Measurements from ENCODE around the gene DSCAML1. TPM values are rescaled to one million over a fixed set of nuclear protein-coding genes. Genes with fewer than 3 reads are reported as not detected.

Gene DSCAML1
- total and polyA plus RNA-seq, 7 experiments from 2014 or later, result 0.17 to 1.3 (median 0.60) TPM; not detected in 2

DNA sequence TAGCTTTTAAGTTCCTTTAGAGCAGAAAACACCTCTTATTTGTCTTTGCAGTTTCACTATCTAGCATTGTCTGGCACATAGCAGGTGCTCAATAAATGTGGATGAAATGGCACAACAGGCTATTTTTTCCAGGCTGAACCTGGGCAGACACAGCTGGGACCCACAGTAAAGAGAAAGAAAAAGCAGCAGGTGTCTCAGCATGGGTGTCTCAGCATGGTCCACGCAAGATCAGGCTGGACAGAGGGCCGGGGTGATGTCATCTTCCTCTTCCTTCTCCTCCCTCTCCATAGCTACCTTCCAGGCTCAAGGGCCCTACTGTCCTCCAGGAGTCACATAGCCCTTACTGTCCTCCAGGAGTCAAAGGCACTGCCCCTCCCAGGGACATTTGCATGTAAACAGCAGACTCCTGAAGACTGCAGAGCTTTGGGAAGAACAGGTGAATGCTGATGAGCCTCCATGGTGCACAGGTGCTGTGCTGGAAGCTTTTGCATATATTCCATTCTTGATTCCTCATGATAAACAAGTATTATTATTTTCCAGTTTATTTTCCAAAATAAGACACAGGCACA, 65.2 kb downstream of the DSCAML1 start:
- ChIA-PET CTCF (no interaction called here), POLR2A (no interaction called here)
- no peaks in the 10 kb centered on the region for H3K27me3 ChIP-seq (ENCODE audit: control insufficient read depth in 2 of 2, insufficient read depth in 2 of 2, low read length in 2 of 2)
- no peaks in the 10 kb centered on the region for H3K36me3 ChIP-seq (ENCODE audit: control insufficient read depth in 2 of 3, insufficient read depth in 3 of 3, low read length in 3 of 3)
- ATAC-seq, result no peak
- no peaks in the 10 kb centered on the region for H3K9me3 ChIP-seq (ENCODE audit: control insufficient read depth in 2 of 3, low read length in 3 of 3)
- Mint-ChIP-seq H3K9me3 (no peaks in the 10 kb centered on the region), H3K27me3 (peaks cover 0 to 14% (median 4%) of the 10 kb centered on the region in 5 donors), H3K36me3 (no peaks in the 10 kb centered on the region), H3K4me1 (peaks cover 0 to 3% (median 0%) of the 10 kb centered on the region in 7 donors), H3K27ac (no peak overlapping the region), H3K4me3 (no peak overlapping the region)
- no peak for DNase-seq
- intact Hi-C loops (cut with micrococcal nuclease), result no loop called here
- H3K27ac ChIP-seq (ENCODE audit: low read depth, low read length), result no peak overlapping the region
- no peaks in the 10 kb centered on the region for H3K4me1 ChIP-seq (ENCODE audit: control insufficient read depth in 2 of 2, insufficient read depth in 2 of 2, low read length in 2 of 2)
- H3K4me3 ChIP-seq (ENCODE audit: low read length), result no peak overlapping the region

DNA sequence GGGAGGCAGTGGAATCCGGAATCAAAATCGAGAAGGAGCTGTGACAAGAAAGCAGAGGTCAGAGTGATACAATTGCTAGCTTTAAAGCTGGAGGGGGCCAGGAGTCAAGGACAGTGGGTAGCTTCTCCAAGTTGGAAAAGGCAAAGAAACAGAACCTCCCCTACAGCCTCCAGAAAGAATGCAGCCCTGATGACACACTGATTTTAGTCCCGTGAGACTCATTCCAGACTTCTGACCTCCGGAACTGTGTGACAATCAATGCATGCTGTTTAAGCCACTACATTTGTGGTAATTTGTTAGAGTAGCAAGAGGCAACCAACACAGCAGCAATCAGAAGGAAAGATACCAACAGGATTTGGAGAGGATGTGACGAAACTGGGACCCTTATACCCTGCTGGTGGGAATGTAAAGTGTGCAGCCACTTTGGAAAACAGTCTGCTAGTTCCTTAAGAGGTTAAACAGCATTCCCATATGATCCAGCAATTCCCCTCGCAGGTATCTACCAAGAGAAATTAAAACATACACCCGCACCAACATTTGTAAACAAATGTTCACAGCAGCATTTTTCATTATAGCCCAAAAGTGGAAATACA, 66.7 kb downstream of the DSCAML1 start:
- Mint-ChIP-seq H3K27ac (no peak overlapping the region), H3K4me3 (no peak overlapping the region), H3K36me3 (no peaks in the 10 kb centered on the region), H3K9me3 (no peaks in the 10 kb centered on the region), H3K4me1 (peaks cover 0 to 3% (median 0%) of the 10 kb centered on the region in 7 donors), H3K27me3 (peaks cover 5 to 14% (median 8%) of the 10 kb centered on the region in 5 donors)
- H3K36me3 ChIP-seq (ENCODE audit: control insufficient read depth in 2 of 3, insufficient read depth in 3 of 3, low read length in 3 of 3), result no peaks in the 10 kb centered on the region
- no peak overlapping the region for H3K27ac ChIP-seq (ENCODE audit: low read depth, low read length)
- no peak overlapping the region for H3K4me3 ChIP-seq (ENCODE audit: low read length)
- ATAC-seq (no peak), DNase-seq (no peak)
- POLR2A ChIA-PET, result no interaction called here
- H3K4me1 ChIP-seq (ENCODE audit: control insufficient read depth in 2 of 2, insufficient read depth in 2 of 2, low read length in 2 of 2), result no peaks in the 10 kb centered on the region
- intact Hi-C loops (cut with micrococcal nuclease), result no loop called here
- H3K27me3 ChIP-seq (ENCODE audit: control insufficient read depth in 2 of 2, insufficient read depth in 2 of 2, low read length in 2 of 2), result no peaks in the 10 kb centered on the region
- CTCF ChIA-PET, result no interaction called here
- H3K9me3 ChIP-seq (ENCODE audit: control insufficient read depth in 2 of 3, low read length in 3 of 3), result no peaks in the 10 kb centered on the region

DNA sequence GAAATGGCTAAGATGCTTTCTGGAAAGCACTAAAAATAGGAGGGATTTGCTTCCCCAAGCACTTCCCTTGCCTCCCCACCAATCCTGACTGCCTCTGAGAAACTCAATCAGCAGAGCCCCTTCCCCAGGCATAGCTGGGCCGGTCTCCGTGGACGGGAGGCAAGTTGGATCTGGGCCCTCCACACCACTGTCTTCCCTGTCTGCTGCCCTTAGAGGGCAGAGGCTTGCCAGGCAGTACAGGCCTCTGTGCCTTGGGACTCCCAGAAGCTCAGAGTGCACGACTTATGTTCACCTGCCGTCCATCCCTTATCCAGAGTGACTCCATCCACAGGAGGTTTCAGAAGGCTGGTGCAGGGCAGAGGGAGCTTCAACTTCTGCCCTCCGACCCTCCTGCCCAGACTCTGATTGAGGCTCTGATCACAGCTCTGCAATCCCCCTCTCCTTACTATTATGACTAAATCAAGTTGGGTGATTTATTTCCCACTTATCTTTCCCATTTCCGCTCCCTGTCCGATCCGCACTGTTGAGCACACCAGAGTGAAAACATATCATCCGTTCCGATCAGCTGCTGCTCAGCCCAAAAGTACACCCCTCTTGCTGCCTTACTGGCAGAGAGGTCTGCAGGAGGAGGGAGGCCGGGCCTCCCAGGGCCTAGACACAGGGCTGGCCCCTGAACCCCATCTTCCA, 71.8 kb downstream of the DSCAML1 start:
- no peak overlapping the region for H3K4me3 ChIP-seq (ENCODE audit: low read length)
- no peak overlapping the region for H3K4me3 Mint-ChIP-seq
- no peaks in the 10 kb centered on the region for H3K27me3 ChIP-seq (ENCODE audit: control insufficient read depth in 2 of 2, insufficient read depth in 2 of 2, low read length in 2 of 2)
- no peaks in the 10 kb centered on the region for H3K4me1 ChIP-seq (ENCODE audit: control insufficient read depth in 2 of 2, insufficient read depth in 2 of 2, low read length in 2 of 2)
- no peak for DNase-seq
- no peak overlapping the region for H3K27ac ChIP-seq (ENCODE audit: low read depth, low read length)
- no peaks in the 10 kb centered on the region for H3K9me3 ChIP-seq (ENCODE audit: control insufficient read depth in 2 of 3, low read length in 3 of 3)
- no peaks in the 10 kb centered on the region for H3K36me3 ChIP-seq (ENCODE audit: control insufficient read depth in 2 of 3, insufficient read depth in 3 of 3, low read length in 3 of 3)
- intact Hi-C loops (cut with micrococcal nuclease), result no loop called here
- ChIA-PET POLR2A (no interaction called here), CTCF (no interaction called here)
- no peak for ATAC-seq
- no peaks in the 10 kb centered on the region for H3K36me3 Mint-ChIP-seq
- H3K27me3 Mint-ChIP-seq, result peaks cover 8 to 12% (median 9%) of the 10 kb centered on the region in 5 donors
- H3K27ac Mint-ChIP-seq, result peak overlapping the region in 1 of 9 donors; percentile 43
- H3K9me3 Mint-ChIP-seq, result no peaks in the 10 kb centered on the region
- H3K4me1 Mint-ChIP-seq, result no peaks in the 10 kb centered on the region

DNA sequence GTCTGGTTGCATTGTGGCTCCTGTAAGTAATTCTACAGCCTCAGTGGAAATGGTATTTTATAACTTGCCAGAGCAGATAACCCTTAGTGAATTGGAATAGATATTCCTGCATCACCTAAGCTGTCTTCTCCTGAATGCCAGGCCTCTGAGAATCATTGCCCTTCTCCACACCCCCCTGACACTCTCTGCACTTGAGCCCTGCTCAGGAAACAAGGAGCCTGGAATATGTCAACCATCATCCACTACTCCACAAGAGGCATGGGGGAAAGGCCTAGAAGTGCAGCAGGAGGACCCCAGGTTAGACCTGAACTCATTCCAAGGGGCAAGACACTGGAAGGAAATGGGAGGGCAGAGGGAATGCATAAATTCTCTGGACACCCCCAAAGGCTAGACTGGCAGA, 72.4 kb downstream of the DSCAML1 start:
- Mint-ChIP-seq H3K9me3 (no peaks in the 10 kb centered on the region), H3K4me1 (no peaks in the 10 kb centered on the region), H3K27me3 (peaks cover 8 to 12% (median 9%) of the 10 kb centered on the region in 5 donors), H3K36me3 (no peaks in the 10 kb centered on the region), H3K27ac (no peak overlapping the region), H3K4me3 (no peak overlapping the region)
- no peaks in the 10 kb centered on the region for H3K27me3 ChIP-seq (ENCODE audit: control insufficient read depth in 2 of 2, insufficient read depth in 2 of 2, low read length in 2 of 2)
- H3K27ac ChIP-seq (ENCODE audit: low read depth, low read length), result no peak overlapping the region
- intact Hi-C loops (cut with micrococcal nuclease), result no loop called here
- no peaks in the 10 kb centered on the region for H3K36me3 ChIP-seq (ENCODE audit: control insufficient read depth in 2 of 3, insufficient read depth in 3 of 3, low read length in 3 of 3)
- H3K4me1 ChIP-seq (ENCODE audit: control insufficient read depth in 2 of 2, insufficient read depth in 2 of 2, low read length in 2 of 2), result no peaks in the 10 kb centered on the region
- CTCF ChIA-PET, result no interaction called here
- no peak for ATAC-seq
- no peak for DNase-seq
- no peak overlapping the region for H3K4me3 ChIP-seq (ENCODE audit: low read length)
- POLR2A ChIA-PET, result interaction anchor here (0.6 kb wide), 1 partner anchor 1531 kb away, joined by 5 read pairs; no protein-coding TSS in a partner anchor
- H3K9me3 ChIP-seq (ENCODE audit: control insufficient read depth in 2 of 3, low read length in 3 of 3), result no peaks in the 10 kb centered on the region

DNA sequence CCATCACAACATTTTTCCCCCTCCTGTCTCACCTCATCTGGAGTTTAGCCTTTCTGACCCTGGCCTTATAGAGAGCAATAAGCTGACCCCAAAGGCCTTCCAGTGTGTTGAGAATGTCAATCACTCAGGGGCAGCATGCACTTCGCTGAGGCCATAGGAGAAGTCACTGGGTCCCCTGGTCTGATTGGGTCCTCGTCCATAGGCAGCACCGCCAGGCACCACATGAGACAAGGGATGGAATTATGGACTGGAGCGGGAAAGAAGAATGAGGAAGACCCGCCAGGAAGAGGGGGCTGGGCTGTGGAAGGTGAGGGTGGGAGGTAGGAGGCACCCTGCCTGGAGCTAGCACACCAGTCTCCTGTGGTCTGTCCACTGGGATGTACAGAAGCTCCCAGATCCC, 72.9 kb downstream of the DSCAML1 start:
- Histone ChIP-seq H3K36me3 (ENCODE audit: control insufficient read depth in 2 of 3, insufficient read depth in 3 of 3, low read length in 3 of 3) (no peaks in the 10 kb centered on the region), H3K27ac (ENCODE audit: low read depth, low read length) (no peak overlapping the region), H3K4me1 (ENCODE audit: control insufficient read depth in 2 of 2, insufficient read depth in 2 of 2, low read length in 2 of 2) (no peaks in the 10 kb centered on the region), H3K9me3 (ENCODE audit: control insufficient read depth in 2 of 3, low read length in 3 of 3) (no peaks in the 10 kb centered on the region), H3K27me3 (ENCODE audit: control insufficient read depth in 2 of 2, insufficient read depth in 2 of 2, low read length in 2 of 2) (no peaks in the 10 kb centered on the region), H3K4me3 (ENCODE audit: low read length) (no peak overlapping the region)
- ATAC-seq, result no peak
- Mint-ChIP-seq H3K4me3 (no peak overlapping the region), H3K36me3 (no peaks in the 10 kb centered on the region), H3K27ac (no peak overlapping the region), H3K9me3 (no peaks in the 10 kb centered on the region), H3K27me3 (peaks cover 8 to 12% (median 9%) of the 10 kb centered on the region in 5 donors), H3K4me1 (no peaks in the 10 kb centered on the region)
- ChIA-PET CTCF (no interaction called here), POLR2A (interaction anchor here (0.6 kb wide), 1 partner anchor 1531 kb away, joined by 5 read pairs; no protein-coding TSS in a partner anchor)
- no peak for DNase-seq
- intact Hi-C loops (cut with micrococcal nuclease), result no loop called here

DNA sequence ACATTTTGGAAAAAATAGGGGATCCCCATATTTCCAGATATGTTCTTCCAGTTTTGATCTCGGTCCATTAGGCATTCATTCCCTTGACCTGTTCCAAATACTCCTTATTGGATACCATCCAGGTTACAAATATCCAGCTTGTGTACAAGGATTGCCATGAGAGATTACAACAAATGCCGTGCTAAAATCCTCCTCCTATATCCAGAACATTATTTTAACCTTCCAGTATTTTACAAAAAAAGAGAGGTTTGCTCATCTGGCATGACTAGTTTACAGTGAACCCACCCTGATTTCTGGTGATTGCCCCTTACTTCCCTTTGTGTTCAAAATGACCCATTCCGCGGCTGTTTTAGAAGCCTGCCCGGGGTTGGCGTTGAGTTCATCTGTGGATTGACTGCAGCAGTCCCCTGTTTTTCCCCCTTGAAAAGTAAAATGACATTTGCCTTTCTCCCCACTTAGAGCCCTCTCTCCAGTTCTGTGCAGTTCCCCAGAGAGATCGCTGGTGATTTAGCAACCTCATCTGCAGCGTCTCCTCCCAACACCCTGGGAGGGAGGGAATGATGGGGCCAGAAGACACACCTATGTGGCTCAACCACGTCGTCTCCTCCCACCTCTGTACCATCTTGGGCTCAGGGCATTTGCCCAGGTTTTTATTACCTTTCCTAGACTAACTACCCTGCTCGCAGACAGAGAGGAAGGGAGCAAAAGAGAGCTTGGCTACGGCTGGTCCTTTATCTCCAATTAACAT, 73.6 kb downstream of the DSCAML1 start:
- no peaks in the 10 kb centered on the region for H3K9me3 ChIP-seq (ENCODE audit: control insufficient read depth in 2 of 3, low read length in 3 of 3)
- no peaks in the 10 kb centered on the region for H3K36me3 ChIP-seq (ENCODE audit: control insufficient read depth in 2 of 3, insufficient read depth in 3 of 3, low read length in 3 of 3)
- H3K4me3 Mint-ChIP-seq, result no peak overlapping the region
- DNase-seq (no peak), ATAC-seq (no peak)
- intact Hi-C loops (cut with micrococcal nuclease), result no loop called here
- CTCF ChIA-PET, result no interaction called here
- H3K4me1 ChIP-seq (ENCODE audit: control insufficient read depth in 2 of 2, insufficient read depth in 2 of 2, low read length in 2 of 2), result no peaks in the 10 kb centered on the region
- H3K27ac ChIP-seq (ENCODE audit: low read depth, low read length), result no peak overlapping the region
- H3K27ac Mint-ChIP-seq, result no peak overlapping the region
- peaks cover 8 to 12% (median 9%) of the 10 kb centered on the region in 5 donors for H3K27me3 Mint-ChIP-seq
- H3K4me3 ChIP-seq (ENCODE audit: low read length), result no peak overlapping the region
- no peaks in the 10 kb centered on the region for H3K27me3 ChIP-seq (ENCODE audit: control insufficient read depth in 2 of 2, insufficient read depth in 2 of 2, low read length in 2 of 2)
- H3K4me1 Mint-ChIP-seq, result no peaks in the 10 kb centered on the region
- POLR2A ChIA-PET, result no interaction called here
- no peaks in the 10 kb centered on the region for H3K9me3 Mint-ChIP-seq
- H3K36me3 Mint-ChIP-seq, result no peaks in the 10 kb centered on the region
